HCT116 (cell line): ENCODE measurements around the gene KRT78.

ENCODE experiments used
- CEBPB ChIP-seq: IDR thresholded peaks from 2 replicates; pipeline ENCODE4 v1.6.1; 2012; ENCODE audit warnings: low read depth
- CTCF ChIP-seq, 3 experiments: fragments of 200-600 bp in 1 of 3; sonication (generic) in 1 of 3; IDR thresholded peaks in 2 of 3; conservative IDR thresholded peaks in 1 of 3; 2 replicates each; pipeline ENCODE4 v1.5.1; 2012 to 2017; ENCODE audit warnings: low read depth in 2 of 3, low read length in 2 of 3, antibody characterized with exemption in 1 of 3, borderline replicate concordance in 1 of 3, control low read depth in 1 of 3, mild to moderate bottlenecking in 1 of 3, mixed read lengths in 1 of 3, mixed run types in 1 of 3, moderate library complexity in 1 of 3; ENCODE audit not compliant: insufficient read depth in 1 of 3
- EGR1 ChIP-seq: IDR thresholded peaks from 2 replicates; pipeline ENCODE4 v1.6.1; 2012; ENCODE audit warnings: low read depth
- EZH2 ChIP-seq: fragments of 200-600 bp; sonication (generic); IDR thresholded peaks from 2 replicates; pipeline ENCODE4 v1.6.1; 2017; ENCODE audit warnings: antibody characterized with exemption, mixed run types
- EZH2phosphoT487 ChIP-seq: fragments of 200-600 bp; IDR thresholded peaks from 2 replicates; pipeline ENCODE4 v1.6.1; 2018; ENCODE audit warnings: antibody characterized with exemption, borderline replicate concordance
- JUND ChIP-seq: IDR thresholded peaks from 2 replicates; pipeline ENCODE4 v1.6.1; 2012
- POLR2A ChIP-seq: IDR thresholded peaks from 2 replicates; pipeline ENCODE4 v1.7.0; 2011; ENCODE audit warnings: borderline replicate concordance; ENCODE audit not compliant: insufficient read depth, insufficient read length; ENCODE audit errors: extremely low read depth
- POLR2AphosphoS5 ChIP-seq: IDR thresholded peaks from 2 replicates; pipeline ENCODE4 v1.6.1; 2011; ENCODE audit warnings: mild to moderate bottlenecking, low read depth, low read length, moderate library complexity
- RAD21 ChIP-seq: IDR thresholded peaks from 2 replicates; pipeline ENCODE4 v1.6.1; 2012; ENCODE audit warnings: low read depth, mild to moderate bottlenecking
- SIN3A ChIP-seq: IDR thresholded peaks from 2 replicates; pipeline ENCODE4 v1.6.1; 2012; ENCODE audit warnings: low read depth
- YY1 ChIP-seq: IDR thresholded peaks from 2 replicates; pipeline ENCODE4 v1.6.1; 2011; ENCODE audit warnings: low read length, low read depth, moderate library complexity, mild to moderate bottlenecking; ENCODE audit not compliant: insufficient replicate concordance; ENCODE audit errors: extremely low read depth
- TF ChIP-seq, protein P1 (sequence below): IDR thresholded peaks from 2 replicates; pipeline ENCODE4 v1.6.1; 2012; ENCODE audit warnings: low read depth
- TF ChIP-seq, protein P2 (sequence below): IDR thresholded peaks from 2 replicates; pipeline ENCODE4 v1.6.1; 2012

DNA sequence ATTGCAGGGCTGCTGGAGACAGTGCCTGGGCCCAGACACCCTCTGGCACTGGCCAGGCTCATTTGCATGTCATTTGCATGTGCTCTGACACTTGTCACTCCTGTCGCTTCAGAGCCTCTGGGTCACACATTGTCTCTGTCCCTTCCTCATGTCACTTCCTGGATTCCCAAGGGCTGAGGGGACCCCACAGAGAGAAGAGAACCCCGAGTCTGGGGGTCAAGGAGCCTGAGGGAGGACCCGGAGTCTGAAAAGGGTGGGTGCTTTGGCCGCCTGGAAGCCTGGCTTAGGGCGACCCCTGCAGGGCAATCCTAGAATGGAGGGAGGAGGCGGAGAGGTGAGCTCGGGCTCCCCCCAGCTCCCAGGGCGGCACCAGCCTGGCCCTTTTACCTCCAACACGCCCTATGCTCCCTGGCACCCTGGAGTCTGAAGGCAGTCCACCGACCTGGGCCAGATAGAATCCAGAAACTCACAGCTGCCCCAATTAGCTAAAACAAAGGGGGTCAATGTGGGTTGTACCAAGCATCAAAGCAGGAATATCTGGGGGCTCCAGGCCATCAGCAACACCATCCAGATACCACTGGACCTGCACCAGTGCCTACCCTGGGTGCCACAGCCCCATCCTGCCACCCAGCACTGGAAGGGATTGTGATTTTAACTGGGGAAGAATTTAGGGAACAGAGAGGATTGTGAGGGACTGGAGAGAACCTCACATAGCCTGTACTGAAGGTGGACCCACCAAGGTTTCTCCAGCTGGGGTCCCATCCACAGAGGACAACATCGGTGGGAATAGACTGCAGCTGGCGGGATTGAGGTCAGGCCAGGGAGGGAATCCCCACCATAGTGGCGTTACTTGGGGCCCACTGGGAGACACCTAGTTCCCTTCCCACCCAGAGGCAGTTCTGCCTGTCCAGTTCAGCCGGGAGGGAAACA is 21.8 kb upstream of the KRT78 start:
- TF ChIP-seq, protein P1, sequence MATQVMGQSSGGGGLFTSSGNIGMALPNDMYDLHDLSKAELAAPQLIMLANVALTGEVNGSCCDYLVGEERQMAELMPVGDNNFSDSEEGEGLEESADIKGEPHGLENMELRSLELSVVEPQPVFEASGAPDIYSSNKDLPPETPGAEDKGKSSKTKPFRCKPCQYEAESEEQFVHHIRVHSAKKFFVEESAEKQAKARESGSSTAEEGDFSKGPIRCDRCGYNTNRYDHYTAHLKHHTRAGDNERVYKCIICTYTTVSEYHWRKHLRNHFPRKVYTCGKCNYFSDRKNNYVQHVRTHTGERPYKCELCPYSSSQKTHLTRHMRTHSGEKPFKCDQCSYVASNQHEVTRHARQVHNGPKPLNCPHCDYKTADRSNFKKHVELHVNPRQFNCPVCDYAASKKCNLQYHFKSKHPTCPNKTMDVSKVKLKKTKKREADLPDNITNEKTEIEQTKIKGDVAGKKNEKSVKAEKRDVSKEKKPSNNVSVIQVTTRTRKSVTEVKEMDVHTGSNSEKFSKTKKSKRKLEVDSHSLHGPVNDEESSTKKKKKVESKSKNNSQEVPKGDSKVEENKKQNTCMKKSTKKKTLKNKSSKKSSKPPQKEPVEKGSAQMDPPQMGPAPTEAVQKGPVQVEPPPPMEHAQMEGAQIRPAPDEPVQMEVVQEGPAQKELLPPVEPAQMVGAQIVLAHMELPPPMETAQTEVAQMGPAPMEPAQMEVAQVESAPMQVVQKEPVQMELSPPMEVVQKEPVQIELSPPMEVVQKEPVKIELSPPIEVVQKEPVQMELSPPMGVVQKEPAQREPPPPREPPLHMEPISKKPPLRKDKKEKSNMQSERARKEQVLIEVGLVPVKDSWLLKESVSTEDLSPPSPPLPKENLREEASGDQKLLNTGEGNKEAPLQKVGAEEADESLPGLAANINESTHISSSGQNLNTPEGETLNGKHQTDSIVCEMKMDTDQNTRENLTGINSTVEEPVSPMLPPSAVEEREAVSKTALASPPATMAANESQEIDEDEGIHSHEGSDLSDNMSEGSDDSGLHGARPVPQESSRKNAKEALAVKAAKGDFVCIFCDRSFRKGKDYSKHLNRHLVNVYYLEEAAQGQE: no peak
- TF ChIP-seq EZH2 (no peak), EZH2phosphoT487 (no peak), JUND (no peak), EGR1 (no peak), CTCF (IDR thresholded peaks at IDR 0.05 in 2 of 3, conservative IDR thresholded peaks at IDR 0.05 in 1 of 3; ENCODE audit: borderline replicate concordance in 1 of 3, insufficient read depth in 1 of 3, low read depth in 2 of 3, low read length in 2 of 3) (peak in 2 of 3 experiments; percentile 89 to 96; a peak in 4 of 6 replicates), POLR2A (no peak), RAD21 (no peak), YY1 (no peak), SIN3A (no peak), CEBPB (no peak), POLR2AphosphoS5 (no peak)
- TF ChIP-seq, protein P2, sequence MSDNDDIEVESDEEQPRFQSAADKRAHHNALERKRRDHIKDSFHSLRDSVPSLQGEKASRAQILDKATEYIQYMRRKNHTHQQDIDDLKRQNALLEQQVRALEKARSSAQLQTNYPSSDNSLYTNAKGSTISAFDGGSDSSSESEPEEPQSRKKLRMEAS: no peak
